HEK293T (cell line): ENCODE data around the gene LRRFIP1.

Experiments
- ARNT ChIP-seq: fragments of 450-650 bp; IDR thresholded peaks from 2 replicates; pipeline ENCODE4 v1.6.1; 2017; ENCODE audit warnings: mild to moderate bottlenecking
- CTBP1 ChIP-seq: fragments of 450-650 bp; IDR thresholded peaks from 2 replicates; pipeline ENCODE4 v1.6.1; 2016; ENCODE audit warnings: borderline replicate concordance
- ELF4 ChIP-seq: fragments of 450-650 bp; IDR thresholded peaks from 2 replicates; pipeline ENCODE4 v1.6.1; 2017; ENCODE audit warnings: antibody characterized with exemption
- FOXA1 ChIP-seq: fragments of 450-650 bp; IDR thresholded peaks from 2 replicates; pipeline ENCODE4 v1.6.1; 2016; ENCODE audit warnings: mild to moderate bottlenecking
- FOXK2 ChIP-seq: fragments of 450-650 bp; IDR thresholded peaks from 2 replicates; pipeline ENCODE4 v1.6.1; 2016; ENCODE audit warnings: mild to moderate bottlenecking
- FOXM1 ChIP-seq: fragments of 450-650 bp; IDR thresholded peaks from 2 replicates; pipeline ENCODE4 v1.6.1; 2017; ENCODE audit warnings: mild to moderate bottlenecking, borderline replicate concordance
- L3MBTL2 ChIP-seq: fragments of 450-650 bp; conservative IDR thresholded peaks from 2 replicates; pipeline ENCODE4 v1.6.1; 2016; ENCODE audit warnings: mild to moderate bottlenecking
- LEF1 ChIP-seq: fragments of 450-650 bp; IDR thresholded peaks from 2 replicates; pipeline ENCODE4 v1.6.1; 2017; ENCODE audit warnings: mild to moderate bottlenecking, borderline replicate concordance
- SP1 ChIP-seq: fragments of 450-650 bp; IDR thresholded peaks from 2 replicates; pipeline ENCODE4 v1.6.1; 2017
- SUZ12 ChIP-seq: fragments of 450-650 bp; IDR thresholded peaks from 2 replicates; pipeline ENCODE4 v1.6.1; 2016; ENCODE audit warnings: mild to moderate bottlenecking
- TARDBP ChIP-seq: fragments of 450-650 bp; IDR thresholded peaks from 2 replicates; pipeline ENCODE4 v1.6.1; 2016
- ZNF384 ChIP-seq: fragments of 450-650 bp; IDR thresholded peaks from 2 replicates; pipeline ENCODE4 v1.6.1; 2016

DNA sequence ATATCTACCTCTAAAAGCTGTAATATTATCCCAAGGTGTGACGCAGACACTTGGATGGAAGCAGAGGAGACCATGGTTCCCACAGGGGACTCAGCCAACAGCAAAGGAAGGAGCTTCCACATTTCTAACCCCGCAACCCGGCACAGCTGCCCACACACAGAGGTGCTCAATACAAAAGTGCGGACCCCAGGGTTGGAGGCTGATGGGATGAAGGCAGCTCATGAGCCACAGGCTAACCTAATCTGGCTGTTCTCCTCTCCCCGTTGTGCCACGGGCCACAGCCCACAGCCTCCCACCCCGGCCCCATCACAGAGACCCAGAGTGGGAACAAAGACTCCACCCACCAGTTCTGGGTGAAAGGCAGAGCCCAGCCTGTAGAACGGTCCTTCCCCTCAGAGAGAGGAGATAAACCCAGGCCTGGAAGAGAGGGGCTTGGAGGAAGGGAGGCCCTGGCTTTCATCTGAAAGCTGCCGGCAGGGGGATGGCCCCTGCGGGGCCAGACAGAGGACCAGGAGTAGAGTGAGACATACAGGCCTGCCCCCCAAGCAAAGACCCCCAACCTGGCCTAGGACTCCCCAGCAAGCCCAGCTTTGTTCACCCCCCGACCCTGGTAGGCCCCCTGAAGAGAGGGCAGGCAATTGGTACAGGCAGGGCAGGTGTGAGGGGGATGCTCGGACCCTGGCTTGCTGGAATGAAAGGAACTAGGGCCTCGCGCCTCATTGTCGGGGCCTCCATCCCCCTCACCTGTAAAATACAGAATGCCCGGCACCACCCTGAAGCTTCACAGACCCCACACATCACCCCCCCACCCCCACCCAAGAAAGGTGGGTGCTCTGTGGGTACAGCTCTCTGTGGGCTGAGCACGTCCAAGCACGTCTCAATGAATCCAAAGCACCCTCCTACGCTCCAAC lies 43.7 kb upstream of the LRRFIP1 start:
- TF ChIP-seq TARDBP (no peak), ELF4 (no peak), SUZ12 (no peak), FOXM1 (no peak), ARNT (no peak), SP1 (no peak), ZNF384 (no peak), FOXK2 (no peak), LEF1 (no peak), FOXA1 (no peak), L3MBTL2 (no peak), CTBP1 (no peak)
